Mesenchymal stem cell (in vitro differentiated cells and primary cell): ENCODE measurements around the gene SH3PXD2A.

Experiments used
- DNase-seq: peaks from one replicate; pipeline ENCODE4 v3.0.0-alpha.2; 2013
- H2AFZ ChIP-seq: one replicate; pipeline ENCODE4 v1.6.1; 2013; ENCODE audit warnings: low read depth, mild to moderate bottlenecking, control low read depth, inconsistent platforms, low read length, moderate library complexity
- H2AK5ac ChIP-seq: 2 replicates; pipeline ENCODE4 v1.6.1; 2013; ENCODE audit warnings: low read length, moderate library complexity, mild to moderate bottlenecking, inconsistent platforms; ENCODE audit not compliant: severe bottlenecking
- H2BK120ac ChIP-seq: one replicate; pipeline ENCODE4 v1.6.1; 2013; ENCODE audit warnings: low read depth, mild to moderate bottlenecking, inconsistent platforms, low read length, moderate library complexity
- H2BK12ac ChIP-seq, 2 experiments: one replicate each; pipeline ENCODE4 v1.6.1; 2013; ENCODE audit warnings: inconsistent platforms in 2 of 2, low read length in 2 of 2, mild to moderate bottlenecking in 2 of 2, moderate library complexity in 2 of 2, control low read depth in 1 of 2
- H2BK15ac ChIP-seq: one replicate; pipeline ENCODE4 v1.6.1; 2013; ENCODE audit warnings: mild to moderate bottlenecking, low read depth, inconsistent platforms; ENCODE audit not compliant: poor library complexity, severe bottlenecking
- H2BK5ac ChIP-seq: 2 replicates; pipeline ENCODE4 v1.6.1; 2013; ENCODE audit warnings: low read depth, mild to moderate bottlenecking, low read length, control low read depth, inconsistent platforms; ENCODE audit not compliant: poor library complexity, severe bottlenecking
- H3K14ac ChIP-seq, 2 experiments: one replicate each; pipeline ENCODE4 v1.6.1; 2013; ENCODE audit warnings: inconsistent platforms in 2 of 2, low read length in 2 of 2, control low read depth in 1 of 2, mild to moderate bottlenecking in 1 of 2, moderate library complexity in 1 of 2
- H3K18ac ChIP-seq, 2 experiments: one replicate each; pipeline ENCODE4 v1.6.1; 2013; ENCODE audit warnings: inconsistent platforms in 2 of 2, low read length in 2 of 2, control low read depth in 1 of 2, low read depth in 1 of 2, mild to moderate bottlenecking in 1 of 2
- H3K23ac ChIP-seq, 2 experiments: one replicate each; pipeline ENCODE4 v1.6.1; 2013; ENCODE audit warnings: inconsistent platforms in 2 of 2, low read length in 2 of 2, mild to moderate bottlenecking in 2 of 2, moderate library complexity in 2 of 2, control low read depth in 1 of 2
- H3K27ac ChIP-seq: 2 replicates; pipeline ENCODE4 v1.5.1; 2013; ENCODE audit warnings: mild to moderate bottlenecking, moderate library complexity, low read length, control low read depth, inconsistent platforms; ENCODE audit not compliant: poor library complexity, severe bottlenecking
- H3K27me3 ChIP-seq, 2 experiments: 2 replicates each; pipeline versions ENCODE4 v1.6.1 to v1.7.0; 2013; ENCODE audit warnings: low read length in 2 of 2, mild to moderate bottlenecking in 2 of 2, moderate library complexity in 2 of 2, control low read depth in 1 of 2, inconsistent platforms in 1 of 2; ENCODE audit not compliant: control insufficient read depth in 1 of 2, insufficient read depth in 1 of 2
- H3K36me3 ChIP-seq, 2 experiments: 2 replicates each; pipeline versions ENCODE4 v1.6.1 to v1.7.0; 2013; ENCODE audit warnings: low read length in 2 of 2, control low read depth in 1 of 2, inconsistent platforms in 1 of 2, low read depth in 1 of 2, mild to moderate bottlenecking in 1 of 2; ENCODE audit not compliant: insufficient read depth in 2 of 2, control insufficient read depth in 1 of 2
- H3K4ac ChIP-seq, 2 experiments: one replicate each; pipeline ENCODE4 v1.6.1; 2013; ENCODE audit warnings: inconsistent platforms in 2 of 2, low read length in 2 of 2, mild to moderate bottlenecking in 2 of 2, moderate library complexity in 2 of 2, control low read depth in 1 of 2, low read depth in 1 of 2
- H3K4me1 ChIP-seq: 2 replicates; pipeline ENCODE4 v1.6.1; 2013; ENCODE audit warnings: low read depth, low read length, control low read depth; ENCODE audit not compliant: control insufficient read depth, insufficient read depth
- H3K4me2 ChIP-seq: 2 replicates; pipeline ENCODE4 v1.6.1; 2013; ENCODE audit warnings: low read length, mild to moderate bottlenecking, inconsistent platforms; ENCODE audit not compliant: poor library complexity, severe bottlenecking
- H3K4me3 ChIP-seq, 2 experiments: 2 replicates each; pipeline versions ENCODE4 v1.5.1 to v1.7.0; 2013; ENCODE audit warnings: low read length in 2 of 2, mild to moderate bottlenecking in 2 of 2, control low read depth in 1 of 2, low read depth in 1 of 2; ENCODE audit not compliant: insufficient read depth in 1 of 2
- H3K79me1 ChIP-seq: replicated peaks from 2 replicates; pipeline ENCODE4 v1.6.1; 2013; ENCODE audit warnings: mild to moderate bottlenecking, control low read depth, low read length, inconsistent platforms; ENCODE audit not compliant: poor library complexity, severe bottlenecking
- H3K9ac ChIP-seq: 2 replicates; pipeline ENCODE4 v1.7.0; 2013; ENCODE audit warnings: mild to moderate bottlenecking, low read length, moderate library complexity
- H3K9me3 ChIP-seq: 2 replicates; pipeline ENCODE4 v1.7.0; 2013; ENCODE audit warnings: mild to moderate bottlenecking, low read length; ENCODE audit not compliant: control insufficient read depth
- H4K8ac ChIP-seq: one replicate; pipeline ENCODE4 v1.6.1; 2013; ENCODE audit warnings: inconsistent platforms, mild to moderate bottlenecking, low read length, moderate library complexity
- H4K91ac ChIP-seq: one replicate; pipeline ENCODE4 v1.6.1; 2013; ENCODE audit warnings: mild to moderate bottlenecking, low read length, inconsistent platforms
- WGBS: methylation state at CpG from one replicate; pipeline ENCODE4 v1.1.7; 2013; ENCODE audit warnings: mixed read lengths; 5-methylcytosine and 5-hydroxymethylcytosine counted together

The SH3PXD2A gene

DNA sequence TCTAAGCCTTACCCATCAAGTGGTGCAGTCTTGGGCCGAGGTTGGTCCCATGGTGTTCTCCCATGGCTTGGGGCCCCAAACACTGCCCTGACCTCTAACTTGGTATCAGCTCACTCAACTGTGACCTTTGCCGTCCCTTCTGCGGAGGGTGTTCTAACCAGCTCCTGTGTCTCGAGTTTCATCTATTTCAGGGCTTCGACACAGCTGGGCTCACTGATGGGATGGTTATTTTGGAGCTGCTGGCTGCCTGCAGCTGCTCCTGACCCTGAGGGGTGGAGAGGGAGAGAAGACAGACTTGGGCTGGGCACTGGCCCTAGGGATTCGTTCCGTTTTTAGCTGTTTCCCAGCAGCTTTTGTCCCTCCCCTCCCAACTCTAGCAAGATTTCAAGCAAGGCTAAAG lies 274.9 kb downstream of the SH3PXD2A start:
- no peak overlapping the region for H3K23ac ChIP-seq
- H3K14ac ChIP-seq: no peak overlapping the region
- peaks cover 0 to 3% of the 10 kb centered on the region in 2 experiments for H3K36me3 ChIP-seq
- no peak overlapping the region for H3K4ac ChIP-seq
- no peak overlapping the region for H2BK12ac ChIP-seq
- peaks cover 35 to 94% of the 10 kb centered on the region in 2 experiments for H3K27me3 ChIP-seq
- H4K8ac ChIP-seq: no peak overlapping the region
- H2BK5ac ChIP-seq: no peak overlapping the region
- H3K27ac ChIP-seq: no peak overlapping the region
- no peak for DNase-seq
- no peak overlapping the region for H2BK120ac ChIP-seq
- H2AFZ ChIP-seq: no peak overlapping the region
- H3K4me3 ChIP-seq: no peak overlapping the region
- no peaks in the 10 kb centered on the region for H3K79me1 ChIP-seq
- peaks cover 19% of the 10 kb centered on the region for H3K4me1 ChIP-seq
- no peaks in the 10 kb centered on the region for H3K9me3 ChIP-seq
- no peak overlapping the region for H3K4me2 ChIP-seq
- no peak overlapping the region for H2BK15ac ChIP-seq
- peak overlapping the region; percentile 43 for H2AK5ac ChIP-seq
- H3K18ac ChIP-seq: no peak overlapping the region
- WGBS: 55% methylated on average over 5 of the region's 7 CpGs
- no peak overlapping the region for H3K9ac ChIP-seq
- no peak overlapping the region for H4K91ac ChIP-seq

DNA sequence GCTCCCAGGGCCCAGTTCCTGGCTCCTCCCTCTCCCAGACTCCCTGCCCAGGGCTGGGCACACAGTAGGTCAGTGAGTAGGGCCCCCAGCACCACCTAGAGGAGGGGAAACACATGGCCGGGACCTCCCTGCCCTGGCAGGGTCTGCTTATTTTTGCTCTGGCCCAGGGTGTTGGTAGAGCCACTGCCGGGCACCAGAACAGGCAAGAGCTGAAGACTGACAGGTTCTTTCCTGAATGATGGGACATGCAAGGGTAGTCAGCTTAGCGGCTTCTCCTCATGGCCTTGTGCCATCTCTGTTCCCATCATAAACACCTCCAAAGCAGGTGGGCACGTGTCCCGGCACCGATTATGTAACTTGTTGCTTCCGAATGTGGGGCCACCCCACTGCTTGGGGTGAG lies 275.4 kb downstream of the SH3PXD2A start:
- WGBS: 91% methylated on average over 7 of the region's 7 CpGs
- H4K91ac ChIP-seq: no peak overlapping the region
- H3K4me3 ChIP-seq: no peak overlapping the region
- H2AK5ac ChIP-seq: no peak overlapping the region
- no peak overlapping the region for H2BK15ac ChIP-seq
- H2AFZ ChIP-seq: no peak overlapping the region
- H3K27me3 ChIP-seq: peaks cover 35 to 94% of the 10 kb centered on the region in 2 experiments
- H3K18ac ChIP-seq: no peak overlapping the region
- H4K8ac ChIP-seq: no peak overlapping the region
- no peak overlapping the region for H3K23ac ChIP-seq
- no peak for DNase-seq
- no peak overlapping the region for H3K9ac ChIP-seq
- no peak overlapping the region for H2BK12ac ChIP-seq
- H3K4me2 ChIP-seq: no peak overlapping the region
- H3K14ac ChIP-seq: no peak overlapping the region
- no peak overlapping the region for H2BK5ac ChIP-seq
- H3K36me3 ChIP-seq: peaks cover 0 to 3% of the 10 kb centered on the region in 2 experiments
- no peak overlapping the region for H3K27ac ChIP-seq
- no peaks in the 10 kb centered on the region for H3K79me1 ChIP-seq
- no peaks in the 10 kb centered on the region for H3K9me3 ChIP-seq
- no peak overlapping the region for H2BK120ac ChIP-seq
- no peak overlapping the region for H3K4ac ChIP-seq
- peaks cover 20% of the 10 kb centered on the region for H3K4me1 ChIP-seq

DNA sequence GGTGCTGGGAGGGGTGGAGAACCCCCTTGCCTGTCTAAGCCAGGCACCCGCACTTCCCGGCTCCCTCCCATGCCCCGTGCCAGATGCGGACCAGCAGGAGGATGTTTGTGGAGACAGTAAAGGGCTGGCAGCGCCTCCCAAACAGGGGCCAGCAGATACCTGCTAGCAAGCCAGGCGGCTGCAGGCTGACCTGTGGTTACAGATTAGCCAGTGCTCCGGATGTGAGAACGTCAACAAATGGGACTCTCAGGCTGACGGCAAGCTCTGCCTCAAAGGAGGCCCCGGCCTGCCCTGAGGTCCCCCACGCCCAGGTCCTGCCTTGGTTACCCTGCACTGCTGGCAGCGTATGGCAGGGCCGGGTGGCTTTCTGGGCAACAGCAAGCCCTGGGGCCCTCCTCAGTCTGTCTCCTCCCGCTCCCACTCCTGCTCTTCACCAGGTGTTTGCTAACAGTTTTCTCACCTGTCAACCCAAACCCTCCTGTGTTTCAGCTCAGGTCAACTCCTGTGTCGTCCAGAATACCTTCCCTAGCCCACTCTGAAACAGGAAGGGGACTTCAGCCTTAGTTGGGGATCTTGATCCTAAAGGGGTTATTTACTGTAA lies 276.5 kb downstream of the SH3PXD2A start:
- DNase-seq: no peak
- Histone ChIP-seq H4K8ac (no peak overlapping the region), H3K36me3 (no peaks in the 10 kb centered on the region), H4K91ac (peak overlapping the region; percentile 45), H2BK5ac (no peak overlapping the region), H3K4me3 (no peak overlapping the region), H3K27ac (no peak overlapping the region), H3K27me3 (peaks cover 36 to 93% of the 10 kb centered on the region in 2 experiments), H2AFZ (no peak overlapping the region), H2AK5ac (peak overlapping the region; percentile 72), H3K4me2 (peak overlapping the region; percentile 38), H3K14ac (no peak overlapping the region), H3K4ac (no peak overlapping the region), H3K23ac (no peak overlapping the region), H2BK12ac (no peak overlapping the region), H2BK120ac (no peak overlapping the region), H3K9ac (no peak overlapping the region), H3K4me1 (peaks cover 18% of the 10 kb centered on the region), H3K9me3 (no peaks in the 10 kb centered on the region), H2BK15ac (no peak overlapping the region), H3K79me1 (no peaks in the 10 kb centered on the region), H3K18ac (no peak overlapping the region)
- 89% methylated on average over 14 of the region's 15 CpGs for WGBS

DNA sequence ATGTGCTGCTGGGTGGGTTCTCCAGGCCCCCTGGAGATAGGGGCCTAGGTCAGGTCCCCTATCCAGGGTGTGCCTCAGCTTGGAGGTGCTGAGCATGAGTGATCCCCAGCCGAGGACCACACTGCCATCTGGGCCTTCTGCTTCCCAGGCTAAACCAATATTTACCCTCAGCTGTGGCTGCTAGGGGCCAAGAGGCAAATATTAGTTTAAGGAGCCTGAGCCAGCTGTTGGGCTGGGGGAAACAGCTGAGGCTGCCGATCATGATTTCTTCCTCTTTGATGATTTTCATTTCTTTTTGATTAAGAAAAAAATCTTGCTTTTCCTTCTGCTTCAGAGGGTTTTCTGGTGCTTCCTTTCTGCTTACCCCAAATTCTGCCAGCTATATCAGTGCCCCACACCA lies 278.5 kb downstream of the SH3PXD2A start:
- 90% methylated on average over 2 of the region's 2 CpGs for WGBS

More for the DNA sequence above, 278.5 kb downstream of the SH3PXD2A start:
- Histone ChIP-seq H3K36me3 (no peaks in the 10 kb centered on the region), H4K91ac (no peak overlapping the region), H3K79me1 (no peaks in the 10 kb centered on the region), H3K27me3 (peaks cover 33 to 93% of the 10 kb centered on the region in 2 experiments), H3K9ac (no peak overlapping the region), H3K18ac (no peak overlapping the region), H2BK5ac (no peak overlapping the region), H2BK12ac (no peak overlapping the region), H3K4me1 (peaks cover 15% of the 10 kb centered on the region), H3K27ac (no peak overlapping the region), H3K4me2 (no peak overlapping the region), H2AFZ (no peak overlapping the region), H3K4ac (no peak overlapping the region), H4K8ac (no peak overlapping the region), H3K4me3 (no peak overlapping the region), H3K14ac (no peak overlapping the region), H2BK120ac (no peak overlapping the region), H2AK5ac (no peak overlapping the region), H3K9me3 (no peaks in the 10 kb centered on the region), H2BK15ac (no peak overlapping the region), H3K23ac (no peak overlapping the region)
- no peak for DNase-seq
